Mesenteric fat pad (tissue), 1 donor: Measurements from ENCODE around the gene SLC1A2. TPM values are rescaled to one million over a fixed set of nuclear protein-coding genes. Genes with fewer than 3 reads are reported as not detected.

Experiments
- DNase-seq: peaks from one replicate; pipeline ENCODE4 v3.0.0-alpha.2; 2020; ENCODE audit warnings: low spot score
- long read RNA-seq: library from polyadenylated mRNA; unstranded; transcript quantifications from one replicate; pipeline ENCODE4 v2.0.0, GENCODE V29; 2020
- total RNA-seq: library from RNA; stranded (reverse); fragmentation: NEBNext Ultra II Directional; extraction: Animal tissue kit (Norgen Biotek cat#: 25700); gene quantifications from one replicate; pipeline ENCODE4 v1.2.1, GENCODE V29; 2021
- donor health status: DM: yes; HTN: yes; CAD: no.

SLC1A2 gene
- total RNA-seq: 1.3 TPM
- long read RNA-seq, partial matches to known transcripts: 0 of 1 reads
- long read RNA-seq, other reads (novel, unspliced or antisense): 1 of 1 reads

DNA sequence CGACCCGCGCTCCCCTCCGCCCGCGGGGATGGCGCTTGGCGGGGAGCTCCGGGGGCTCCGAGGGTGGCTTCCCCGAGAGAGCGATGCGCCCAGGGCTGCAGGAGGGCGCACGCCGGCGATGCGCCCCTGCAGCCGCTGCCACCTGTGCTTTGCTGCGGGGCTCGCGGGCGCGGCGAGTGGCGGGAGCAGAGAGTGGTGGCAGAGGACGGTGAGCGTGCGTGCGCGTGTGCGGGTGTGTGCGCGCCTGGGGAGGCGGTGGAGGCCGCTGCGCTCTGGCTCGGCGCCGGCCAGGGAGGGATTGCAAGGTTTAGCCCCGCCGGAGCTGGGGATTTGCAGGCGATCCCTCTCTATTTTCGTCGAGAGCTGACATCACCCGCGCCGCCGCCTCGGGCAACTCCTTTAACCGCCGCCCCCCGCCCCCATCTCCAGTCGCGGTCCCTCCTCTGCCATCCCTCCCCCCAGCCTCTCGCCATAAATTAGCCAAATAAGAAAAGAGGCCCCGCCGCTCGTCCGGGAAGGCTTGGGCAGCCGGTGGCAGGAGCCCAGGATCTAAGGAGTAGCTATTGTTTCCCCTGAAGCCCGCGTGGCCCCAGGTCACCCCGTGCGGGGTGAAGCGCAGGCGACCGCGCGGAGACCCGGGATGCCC, at the start of gene SLC1A2:
SLC1A2 (minus strand) TSS at position 375 of the 646 bp plus-strand sequence. CDS start 592 bp downstream, outside the sequence.
- DNase-seq: no peak

DNA sequence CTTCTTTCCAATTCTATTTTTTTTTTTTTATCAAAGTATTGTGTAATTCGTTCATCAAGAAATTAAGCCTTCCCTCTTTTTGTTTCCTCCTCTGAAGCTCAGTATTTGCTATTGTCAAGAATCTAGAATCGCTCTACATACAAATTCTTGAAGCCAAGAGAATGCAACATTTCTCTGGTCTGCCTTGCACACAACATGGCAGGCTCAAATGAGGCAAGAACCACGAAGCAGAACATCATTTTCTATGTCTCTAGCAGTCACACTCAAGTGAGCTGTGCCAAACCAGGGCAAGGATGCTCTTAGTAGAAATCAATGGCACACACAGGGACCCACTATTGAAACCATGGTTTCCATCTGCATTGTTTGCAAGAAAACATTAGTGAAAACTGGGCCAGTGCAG, 46.7 kb upstream of the SLC1A2 start:
- no peak for DNase-seq

DNA sequence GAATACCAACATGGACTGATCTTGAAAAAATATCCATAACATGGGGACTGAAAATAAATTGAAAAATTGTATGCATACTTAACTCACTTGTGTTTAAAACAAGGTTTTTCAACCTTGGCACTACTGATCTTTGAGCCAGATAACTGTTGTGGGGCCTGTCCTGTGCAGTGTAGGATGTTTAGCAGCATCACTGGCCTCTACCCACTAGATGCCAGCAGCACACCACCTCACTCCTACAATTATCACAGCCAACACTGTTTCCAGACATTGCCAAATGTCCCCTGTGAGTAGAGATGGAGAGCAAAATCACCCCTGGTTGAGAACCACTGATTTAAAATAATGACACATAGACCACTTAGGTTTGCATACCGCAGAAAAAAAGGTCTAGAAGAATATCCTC, 45.0 kb upstream of the SLC1A2 start:
- DNase-seq: no peak

DNA sequence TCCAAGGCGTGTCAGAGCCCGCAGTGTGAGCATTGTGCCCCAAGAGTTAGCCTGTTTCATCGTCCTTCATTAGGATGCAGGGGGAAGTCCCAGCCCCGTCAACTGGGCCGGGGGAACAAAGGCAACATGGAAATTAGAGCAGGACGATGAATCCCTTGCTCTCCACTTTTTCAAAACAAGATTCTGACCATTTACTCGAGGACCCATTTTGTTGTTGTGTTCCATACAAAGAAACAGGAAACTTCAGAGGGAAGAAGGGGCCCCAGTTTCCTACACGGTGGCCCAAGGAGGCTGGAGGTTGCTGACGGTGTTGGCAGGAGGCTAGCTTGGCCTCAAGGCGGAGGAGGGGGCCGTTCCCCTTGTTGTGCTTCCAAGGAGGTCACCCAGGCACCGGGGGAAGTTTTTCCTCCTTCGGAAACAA, 44.0 kb upstream of the SLC1A2 start:
- DNase-seq: no peak

DNA sequence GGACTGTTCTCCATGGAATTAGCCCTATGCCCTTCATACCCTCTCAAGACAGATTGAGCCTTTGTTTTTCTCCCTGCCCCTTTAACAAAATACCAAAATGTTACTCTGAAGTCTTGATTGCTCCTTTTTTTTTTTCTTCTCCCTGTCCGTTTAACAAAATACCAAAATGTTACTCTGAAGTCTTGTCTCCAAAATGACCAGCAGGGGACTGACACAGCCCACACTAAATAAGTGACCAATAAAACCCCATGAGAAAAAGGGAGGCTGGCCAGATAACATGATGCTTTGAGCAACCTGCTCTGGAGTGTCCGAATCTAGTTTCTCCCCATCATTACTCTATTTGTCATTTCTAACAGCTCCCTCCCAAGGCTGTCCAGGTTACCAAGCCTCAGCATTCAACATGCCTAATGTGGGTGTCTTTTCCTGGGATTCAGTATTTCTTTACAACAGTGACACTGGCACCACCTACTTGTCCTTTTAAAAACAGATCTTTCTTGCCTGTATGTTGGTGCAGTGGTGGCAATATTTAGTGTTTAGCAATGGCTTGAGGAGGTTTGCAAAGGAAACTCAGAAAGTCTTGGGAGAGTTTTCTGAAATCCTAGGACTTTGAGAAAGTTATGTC, 42.7 kb upstream of the SLC1A2 start:
- no peak for DNase-seq

DNA sequence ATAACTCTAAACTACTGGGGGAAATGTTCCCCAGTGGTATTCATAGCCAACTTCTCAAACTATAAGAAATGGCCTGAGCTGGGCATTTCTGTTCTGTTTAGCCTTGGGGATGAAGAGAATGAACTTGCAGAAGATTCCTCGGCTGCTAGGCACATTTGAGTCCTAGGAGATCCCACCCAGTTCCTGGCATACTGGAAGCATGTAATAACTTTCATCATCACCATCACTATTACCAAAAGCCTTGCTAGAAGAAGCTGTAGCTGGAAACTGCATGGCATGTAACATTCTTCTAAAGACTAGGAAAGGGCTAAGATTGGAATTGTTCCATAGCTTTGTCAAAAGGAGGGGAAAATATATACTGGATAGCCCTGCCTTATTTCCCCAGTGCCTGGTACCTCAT, 40.1 kb upstream of the SLC1A2 start:
- DNase-seq: no peak

DNA sequence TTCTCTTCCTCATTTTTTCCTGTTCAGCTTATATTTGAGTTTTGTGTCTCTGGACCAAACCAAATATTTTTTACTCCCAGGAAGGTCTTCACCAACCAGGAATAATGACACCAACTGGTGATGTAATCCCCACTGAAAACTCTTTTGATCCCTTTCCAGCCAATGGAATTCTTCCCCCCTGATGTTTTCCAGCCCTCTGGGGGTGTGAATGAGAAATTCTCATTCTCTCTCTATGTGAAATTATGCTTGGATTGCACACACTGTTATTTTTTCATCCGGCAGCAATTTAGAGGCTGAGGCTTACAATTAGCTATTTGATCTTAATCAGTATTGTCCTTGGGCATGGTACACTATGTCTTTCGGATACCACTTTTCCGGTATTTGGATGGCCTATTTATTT, 39.5 kb upstream of the SLC1A2 start:
- DNase-seq: no peak

DNA sequence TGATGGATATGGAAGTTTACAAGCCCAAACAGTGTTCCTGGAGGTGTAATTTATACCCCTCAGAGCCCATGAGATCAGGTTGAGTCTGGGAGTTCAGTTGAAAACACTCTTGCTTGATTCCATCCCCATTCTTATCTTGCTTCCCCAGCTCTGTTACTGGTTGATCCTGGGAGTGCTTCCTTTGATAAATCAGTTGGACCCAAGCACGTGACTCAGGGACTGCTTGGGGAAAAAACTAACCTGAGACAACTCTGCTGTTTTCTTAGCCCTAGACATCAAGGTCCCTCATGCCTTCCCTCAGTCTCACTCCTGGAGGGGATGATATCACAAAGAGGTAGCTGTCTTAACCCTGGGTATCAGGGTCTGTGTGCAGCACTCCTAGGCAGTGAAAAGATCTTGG, 35.0 kb upstream of the SLC1A2 start:
- no peak for DNase-seq

DNA sequence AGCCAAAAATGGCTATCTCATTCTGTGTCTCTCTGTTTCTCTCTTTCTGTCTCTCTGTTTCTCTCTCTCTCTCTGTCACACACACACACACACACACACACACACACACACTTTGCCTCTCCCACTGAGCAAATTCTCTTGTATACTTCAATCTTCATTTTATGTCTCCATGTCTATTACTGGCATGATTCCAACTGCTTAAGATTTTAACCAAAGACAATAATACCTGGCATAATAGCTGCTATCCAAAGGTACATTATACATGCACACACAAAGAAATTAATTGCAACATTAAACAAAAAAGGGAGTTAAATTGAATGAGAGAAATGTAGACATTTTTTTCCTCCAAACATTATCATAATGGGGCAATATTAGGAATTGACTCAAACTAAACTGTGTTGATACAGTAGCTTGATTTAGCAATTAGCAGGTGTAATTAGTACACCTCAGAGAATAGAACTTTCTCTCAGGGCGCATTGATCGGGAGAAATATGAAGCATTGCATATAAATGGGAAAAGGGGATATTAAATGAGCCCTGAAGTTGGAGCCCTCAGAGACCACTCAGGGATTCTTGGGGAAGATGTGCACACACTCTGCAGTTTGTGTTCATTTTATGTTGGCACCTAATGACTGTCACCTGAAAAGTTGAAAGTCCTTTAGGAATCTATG, 17.4 kb upstream of the SLC1A2 start:
- no peak for DNase-seq

DNA sequence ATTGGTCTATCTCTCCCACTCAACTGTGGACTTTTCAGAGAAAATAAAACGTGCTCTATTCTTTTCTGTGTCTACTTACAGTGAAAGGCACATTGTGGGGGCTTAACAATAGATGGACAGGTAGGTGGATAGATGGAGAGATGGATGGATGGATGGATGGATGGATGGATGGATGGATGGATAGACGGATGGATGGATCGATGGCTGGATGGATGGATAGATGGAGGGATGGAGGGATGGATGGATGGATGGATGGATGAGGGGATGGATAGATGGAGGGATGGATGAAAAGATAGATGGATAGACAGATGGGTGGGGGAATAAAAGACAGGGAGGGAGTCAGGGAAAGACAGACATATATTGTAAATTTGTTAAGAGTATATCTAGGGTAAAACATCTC, 14.2 kb upstream of the SLC1A2 start:
- no peak for DNase-seq

DNA sequence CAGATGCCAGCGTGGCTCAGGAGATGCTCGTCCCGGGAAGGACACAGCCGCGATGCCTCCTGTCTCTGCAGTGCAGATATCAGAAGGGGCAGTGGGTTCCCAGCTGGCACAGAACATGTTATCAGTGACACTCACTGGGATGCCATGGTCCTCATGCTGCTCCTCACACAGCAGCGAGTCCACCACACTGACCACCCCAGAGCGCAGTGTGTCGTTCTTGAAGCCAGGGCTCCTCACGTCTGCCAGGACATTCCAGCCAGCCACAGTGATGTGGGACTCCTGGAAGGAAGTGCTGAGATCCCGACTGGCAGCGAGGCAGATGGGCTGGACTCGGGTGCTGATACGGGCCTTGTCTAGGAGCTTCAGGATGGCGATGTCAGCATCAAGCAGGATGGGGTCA, 13.1 kb upstream of the SLC1A2 start:
- no peak for DNase-seq

DNA sequence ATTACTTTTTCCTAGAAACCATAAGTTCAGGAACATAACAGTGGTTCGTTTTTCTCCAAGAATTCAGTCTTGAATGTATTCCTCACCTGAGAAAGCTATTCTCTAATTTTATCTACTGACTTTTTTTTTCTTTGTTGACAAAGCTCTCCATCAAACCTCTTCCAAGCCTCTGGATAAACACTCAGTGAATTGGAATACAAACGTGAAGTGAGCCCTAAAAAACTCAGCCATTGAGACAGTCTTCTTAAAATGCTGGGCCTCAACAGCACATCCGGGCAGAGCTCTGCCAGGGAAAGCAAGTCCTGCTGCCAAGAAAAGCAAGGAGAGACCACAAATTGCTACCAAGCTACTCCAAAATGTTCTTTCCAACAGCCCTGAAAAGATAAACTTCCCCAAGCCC, 7.7 kb upstream of the SLC1A2 start:
- DNase-seq: no peak

DNA sequence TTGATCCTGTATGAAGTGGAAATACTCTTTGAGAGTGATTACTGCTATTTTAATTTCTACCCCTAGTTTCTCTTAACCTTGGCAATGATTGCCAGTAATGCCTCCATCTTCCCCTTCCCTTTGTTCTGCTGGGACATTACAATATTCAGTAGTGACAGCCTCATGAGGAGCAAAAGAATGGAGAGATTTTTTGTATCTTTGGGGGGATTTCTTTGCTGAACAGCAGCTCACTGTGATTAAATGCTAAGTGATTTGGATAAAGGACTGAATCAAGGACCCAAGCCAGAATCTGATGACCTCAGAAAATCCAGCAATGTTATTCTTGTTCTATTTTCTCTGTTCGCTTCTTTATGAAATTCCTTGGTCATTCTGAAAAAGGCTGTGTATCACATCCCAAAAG, 7.0 kb upstream of the SLC1A2 start:
- no peak for DNase-seq

DNA sequence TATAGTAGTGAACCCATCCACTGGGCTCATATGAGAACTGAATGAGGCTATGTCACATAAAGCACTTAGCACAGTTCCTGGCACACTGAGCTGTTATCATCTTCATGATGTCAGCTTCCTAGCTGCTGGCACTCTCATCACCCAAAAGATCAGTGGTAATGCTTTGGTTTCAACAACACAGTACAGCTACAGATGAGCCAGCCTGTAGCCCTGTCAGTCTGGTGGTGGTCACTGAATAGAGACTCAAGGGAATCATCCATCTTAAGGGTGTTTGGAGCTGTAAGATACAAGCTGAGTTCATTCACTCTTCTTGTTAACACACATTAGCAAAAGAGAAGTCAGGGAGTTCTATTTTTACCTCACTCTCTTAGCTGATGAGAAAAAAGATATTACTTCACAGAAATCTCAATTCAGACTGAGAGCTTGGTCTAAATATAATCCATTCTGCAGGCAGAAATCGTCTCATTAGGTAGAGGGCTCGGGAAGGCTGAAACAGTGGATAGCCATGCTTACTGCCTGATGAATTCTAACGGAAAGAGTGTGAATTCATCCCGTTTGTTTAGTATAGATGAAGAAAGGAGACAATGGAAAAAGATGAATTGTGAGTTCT, 6.3 kb upstream of the SLC1A2 start:
- DNase-seq: no peak

DNA sequence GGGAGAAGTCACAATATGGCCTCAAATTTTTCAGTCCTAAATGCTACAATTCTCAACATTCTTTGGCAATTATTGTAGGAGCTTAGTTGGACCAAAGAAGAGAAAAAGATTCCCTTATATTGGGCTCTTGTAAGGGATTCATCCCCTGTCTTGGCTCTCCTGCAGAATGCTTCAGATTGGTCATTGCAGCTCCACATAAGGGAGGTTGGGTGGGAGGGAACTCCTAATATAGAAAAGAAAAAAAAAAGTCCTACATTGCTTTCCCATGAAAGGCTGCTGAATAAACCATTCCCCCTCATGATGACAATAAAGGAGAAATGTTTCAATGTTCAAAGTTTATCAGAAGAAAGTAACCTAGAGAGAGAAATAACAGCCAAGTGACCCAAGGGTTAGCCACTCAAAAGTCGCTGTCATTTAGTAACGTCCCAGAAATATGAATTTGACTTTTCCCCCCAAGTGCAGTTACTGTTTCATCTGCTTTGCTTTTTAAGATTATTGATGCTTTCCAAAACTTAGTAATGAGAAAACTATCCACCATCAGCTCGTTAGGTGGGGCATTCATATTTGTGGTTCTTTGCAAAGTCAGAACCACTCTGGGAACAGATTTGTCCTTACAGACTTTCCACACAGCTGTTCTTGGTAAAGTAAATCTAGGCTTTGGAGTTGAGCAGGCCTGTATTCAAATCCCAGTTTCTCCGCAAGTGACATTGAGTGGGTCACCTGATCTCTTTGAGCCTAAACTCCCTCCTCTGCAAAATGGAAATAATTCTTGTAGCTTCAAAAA, 5.0 kb upstream of the SLC1A2 start:
- DNase-seq: no peak

DNA sequence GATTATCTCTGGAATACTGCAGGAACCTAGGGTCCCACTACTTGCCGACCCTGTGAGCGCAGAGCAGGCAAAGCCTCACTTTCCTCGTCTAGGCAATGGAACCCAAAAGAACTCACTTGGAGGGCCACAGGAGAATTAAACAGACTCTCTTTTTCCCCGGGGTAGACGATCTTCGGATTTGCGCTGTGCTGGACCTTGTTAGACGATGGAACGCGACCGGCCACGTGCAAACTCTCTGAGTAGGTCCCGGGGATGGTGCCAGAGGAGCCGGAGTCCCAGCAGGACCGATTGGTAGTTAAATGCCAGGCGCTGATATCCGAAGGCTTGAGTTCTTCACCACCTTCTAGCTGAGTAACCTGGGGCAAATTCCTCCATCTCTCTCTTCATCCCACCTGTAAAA, 1.0 kb upstream of the SLC1A2 start:
- no peak for DNase-seq

DNA sequence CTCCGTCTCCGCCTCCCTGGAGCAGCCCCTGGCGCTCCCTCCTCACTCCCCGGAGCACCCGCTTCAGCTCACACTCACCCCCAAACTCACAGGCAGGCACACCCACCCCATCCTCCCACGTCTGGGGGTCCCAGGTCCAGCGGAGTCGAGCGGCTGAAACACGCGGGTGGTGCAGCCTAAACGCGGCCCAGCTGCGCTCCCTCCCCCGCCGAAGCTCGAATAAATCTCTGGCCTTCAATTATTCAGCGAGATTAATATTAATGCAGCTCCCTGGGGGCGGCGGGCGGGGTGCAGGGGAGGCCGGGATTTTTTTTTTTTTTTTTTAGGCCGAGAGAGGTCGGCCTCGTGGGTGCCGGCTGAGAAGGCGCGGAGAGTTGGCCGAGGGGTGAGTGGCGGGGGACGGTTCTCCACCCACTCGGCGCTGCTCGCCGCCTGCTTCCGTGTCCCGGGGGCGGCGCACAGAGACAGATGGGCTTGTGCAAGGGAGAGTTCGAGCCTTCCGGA, 524 bp upstream of the SLC1A2 start:
- no peak for DNase-seq

DNA sequence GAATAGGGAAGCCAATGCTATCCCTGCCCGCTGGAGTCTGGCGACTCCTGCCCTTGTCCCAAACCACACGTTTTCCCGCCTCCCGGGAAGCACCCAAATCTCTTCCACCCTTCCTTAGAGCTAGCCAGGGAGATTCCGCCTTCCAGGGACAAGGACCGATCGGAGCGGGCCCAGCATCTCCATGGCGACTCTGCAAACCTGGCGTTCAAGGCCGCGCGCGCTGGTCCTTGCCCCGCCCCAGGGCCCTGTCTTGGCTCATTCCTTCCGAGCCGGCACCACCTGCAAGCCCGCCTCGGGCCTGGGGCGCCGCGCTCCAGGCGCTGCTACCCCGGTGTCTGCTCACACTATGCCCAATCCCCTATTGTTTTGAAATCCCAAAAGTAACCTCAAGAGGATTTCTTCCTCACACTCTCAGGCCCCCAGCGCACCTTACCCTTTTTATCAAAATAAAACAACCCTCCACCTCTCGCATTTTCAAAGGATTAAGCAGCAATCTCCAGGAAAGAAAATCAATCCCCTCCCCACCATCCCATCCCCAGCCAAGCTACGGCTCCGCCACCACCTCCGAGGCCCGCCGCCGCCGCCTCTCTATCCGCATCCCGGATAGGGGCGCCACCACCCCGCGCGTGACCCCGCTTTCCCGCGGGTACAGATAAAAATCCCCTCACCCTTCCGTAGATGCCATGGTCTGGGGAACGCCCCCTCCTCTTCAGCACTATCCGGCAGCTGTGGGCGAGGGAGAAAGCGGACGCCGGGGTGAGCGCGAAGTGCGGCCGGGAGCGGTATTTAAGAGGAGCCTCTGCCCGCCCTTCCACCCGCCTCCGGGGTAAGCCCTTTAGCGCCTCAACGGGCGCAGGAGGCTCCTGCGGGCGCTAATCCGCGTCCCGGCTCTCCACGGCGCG, 825 bp downstream of the SLC1A2 start:
- DNase-seq: no peak

DNA sequence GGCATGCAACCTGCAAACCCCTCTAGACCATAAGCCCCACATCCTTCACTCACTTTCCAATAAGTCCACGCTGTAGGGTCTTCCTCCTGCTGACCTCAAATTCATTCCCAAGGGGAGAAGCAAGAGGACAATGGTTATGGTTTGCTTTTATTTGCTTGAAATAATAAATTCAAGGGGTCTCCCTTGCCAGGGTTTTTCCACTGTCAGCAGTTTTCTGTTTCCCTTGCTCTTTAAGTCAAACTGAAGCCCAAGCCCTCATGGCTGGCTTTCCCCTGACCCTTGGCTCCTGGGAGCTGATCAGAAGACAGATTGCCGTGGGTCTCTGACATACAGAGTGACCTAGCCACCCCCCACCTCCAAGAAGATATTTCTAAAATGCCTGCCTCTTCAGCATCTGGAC, 3.9 kb downstream of the SLC1A2 start:
- DNase-seq: no peak

DNA sequence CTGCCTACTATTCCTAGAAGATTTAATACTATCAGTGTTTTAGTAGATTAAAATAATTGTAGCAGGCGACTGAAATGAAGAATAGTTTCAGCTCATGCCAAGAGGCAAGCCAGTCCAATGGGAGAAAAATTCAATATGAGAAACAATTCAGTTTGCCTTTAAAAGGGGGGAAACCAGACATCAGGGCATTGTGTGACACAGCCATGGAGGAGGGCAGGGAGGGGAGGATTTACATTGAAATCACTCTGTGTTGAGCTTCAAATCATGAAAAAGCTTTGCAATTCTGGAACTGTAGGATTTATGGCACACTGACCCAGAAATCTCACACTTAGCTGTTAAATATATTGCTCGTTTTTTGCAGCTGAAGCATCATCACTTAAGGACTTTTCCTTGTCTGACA, 4.6 kb downstream of the SLC1A2 start:
- DNase-seq: no peak
